Endodermal cell (in vitro differentiated cells): Measurements from ENCODE around the gene TMEM222. TPM values are rescaled to one million over a fixed set of nuclear protein-coding genes. Genes with fewer than 3 reads are reported as not detected.

Experiments
- DNase-seq: peaks from one replicate; pipeline ENCODE4 v3.0.0-alpha.2; 2017
- H3K27ac ChIP-seq: 2 replicates; pipeline ENCODE4 v1.5.1; 2013; ENCODE audit warnings: mild to moderate bottlenecking, low read depth, low read length, moderate library complexity
- H3K27me3 ChIP-seq: 2 replicates; pipeline ENCODE4 v1.6.1; 2013; ENCODE audit warnings: mild to moderate bottlenecking, low read length, moderate library complexity; ENCODE audit not compliant: insufficient read depth, control insufficient read depth, poor library complexity, severe bottlenecking
- H3K36me3 ChIP-seq: 2 replicates; pipeline ENCODE4 v1.7.0; 2013; ENCODE audit warnings: mild to moderate bottlenecking, low read length, moderate library complexity; ENCODE audit not compliant: control insufficient read depth, insufficient read depth
- H3K4me1 ChIP-seq: one replicate; pipeline ENCODE4 v1.7.0; 2013; ENCODE audit warnings: low read length; ENCODE audit not compliant: control insufficient read depth, insufficient read depth
- H3K4me3 ChIP-seq: 2 replicates; pipeline ENCODE4 v1.5.1; 2013; ENCODE audit warnings: mild to moderate bottlenecking, low read length, moderate library complexity
- H3K9ac ChIP-seq: 2 replicates; pipeline ENCODE4 v1.6.1; 2013; ENCODE audit warnings: mild to moderate bottlenecking, low read length, moderate library complexity; ENCODE audit not compliant: poor library complexity, severe bottlenecking; ENCODE audit errors: extremely low read depth
- H3K9me3 ChIP-seq: 2 replicates; pipeline ENCODE4 v1.6.1; 2013; ENCODE audit warnings: mild to moderate bottlenecking, low read length, moderate library complexity; ENCODE audit not compliant: control insufficient read depth
- H3K27ac Mint-ChIP-seq: 2 replicates; pipeline ENCODE4 v1.8.0; 2020; ENCODE audit warnings: mixed read lengths
- H3K27me3 Mint-ChIP-seq: 2 replicates; pipeline ENCODE4 v1.8.0; 2021; ENCODE audit warnings: mild to moderate bottlenecking, mixed read lengths; ENCODE audit not compliant: insufficient read depth
- H3K36me3 Mint-ChIP-seq: 2 replicates; pipeline ENCODE4 v1.8.0; 2020; ENCODE audit warnings: low read depth, mixed read lengths
- H3K4me1 Mint-ChIP-seq: 2 replicates; pipeline ENCODE4 v1.8.0; 2020; ENCODE audit warnings: mixed read lengths
- H3K4me3 Mint-ChIP-seq: 2 replicates; pipeline ENCODE4 v1.8.0; 2020; ENCODE audit warnings: mild to moderate bottlenecking, moderate library complexity, mixed read lengths
- H3K9me3 Mint-ChIP-seq: 2 replicates; pipeline ENCODE4 v1.8.0; 2020; ENCODE audit warnings: mild to moderate bottlenecking, mixed read lengths
- WGBS, 2 experiments: methylation state at CpG; one replicate each; pipeline versions ENCODE4 v1.1.5 to v1.1.7; 2013; ENCODE audit warnings: missing lambda C conversion rate in 2 of 2, mixed read lengths in 1 of 2; ENCODE audit not compliant: insufficient coverage in 1 of 2, insufficient read length in 1 of 2; 5-methylcytosine and 5-hydroxymethylcytosine counted together
- total RNA-seq, 2 donors: library from RNA; stranded (reverse); fragmentation: NEBNext Ultra II Directional in 1 of 2; extraction: Animal tissue kit (Norgen Biotek cat#: 25700) in 1 of 2; gene quantifications; 2 replicates in 1 of 2; 3 replicates in 1 of 2; pipeline ENCODE4 v1.2.1, GENCODE V29; 2021
- TF ChIP-seq, protein P1 (sequence below): fragments of 200-600 bp; sonication (generic); conservative IDR thresholded peaks from 2 replicates; pipeline ENCODE4 v1.5.0; 2021; ENCODE audit warnings: antibody characterized with exemption, mild to moderate bottlenecking

TMEM222 gene
- total RNA-seq, 2 donors from 2014 or later, result 26.0 to 31.8 TPM

DNA sequence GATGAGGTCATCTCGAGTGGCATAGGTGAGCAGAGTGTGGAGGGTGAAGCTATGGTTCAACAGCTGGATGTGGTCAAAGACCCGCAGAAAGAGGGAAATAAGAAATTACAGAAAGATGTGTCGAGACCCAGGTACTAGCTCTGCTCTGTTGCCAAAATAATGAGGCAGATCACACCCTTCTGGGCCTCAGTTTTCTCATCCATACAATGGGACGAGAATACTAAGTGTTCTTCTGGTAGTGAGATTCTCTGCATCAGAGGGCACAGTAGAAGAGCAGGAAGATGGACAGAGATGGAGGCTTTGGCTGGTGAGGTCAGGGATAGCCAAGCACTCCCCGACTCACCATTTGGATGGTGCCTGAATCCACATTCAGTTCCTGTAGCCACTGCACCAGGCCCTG is 33.7 kb downstream of the TMEM222 start:
- Histone ChIP-seq H3K4me1 (no peaks in the 10 kb centered on the region), H3K27me3 (peaks cover 35% of the 10 kb centered on the region), H3K9me3 (no peaks in the 10 kb centered on the region), H3K9ac (no peak overlapping the region), H3K36me3 (no peaks in the 10 kb centered on the region), H3K4me3 (no peak overlapping the region), H3K27ac (no peak overlapping the region)
- Mint-ChIP-seq H3K4me1 (peaks cover 4% of the 10 kb centered on the region), H3K9me3 (no peaks in the 10 kb centered on the region), H3K36me3 (peaks cover 5% of the 10 kb centered on the region), H3K27me3 (peaks cover 37% of the 10 kb centered on the region), H3K27ac (no peak overlapping the region), H3K4me3 (no peak overlapping the region)
- TF ChIP-seq, protein P1, sequence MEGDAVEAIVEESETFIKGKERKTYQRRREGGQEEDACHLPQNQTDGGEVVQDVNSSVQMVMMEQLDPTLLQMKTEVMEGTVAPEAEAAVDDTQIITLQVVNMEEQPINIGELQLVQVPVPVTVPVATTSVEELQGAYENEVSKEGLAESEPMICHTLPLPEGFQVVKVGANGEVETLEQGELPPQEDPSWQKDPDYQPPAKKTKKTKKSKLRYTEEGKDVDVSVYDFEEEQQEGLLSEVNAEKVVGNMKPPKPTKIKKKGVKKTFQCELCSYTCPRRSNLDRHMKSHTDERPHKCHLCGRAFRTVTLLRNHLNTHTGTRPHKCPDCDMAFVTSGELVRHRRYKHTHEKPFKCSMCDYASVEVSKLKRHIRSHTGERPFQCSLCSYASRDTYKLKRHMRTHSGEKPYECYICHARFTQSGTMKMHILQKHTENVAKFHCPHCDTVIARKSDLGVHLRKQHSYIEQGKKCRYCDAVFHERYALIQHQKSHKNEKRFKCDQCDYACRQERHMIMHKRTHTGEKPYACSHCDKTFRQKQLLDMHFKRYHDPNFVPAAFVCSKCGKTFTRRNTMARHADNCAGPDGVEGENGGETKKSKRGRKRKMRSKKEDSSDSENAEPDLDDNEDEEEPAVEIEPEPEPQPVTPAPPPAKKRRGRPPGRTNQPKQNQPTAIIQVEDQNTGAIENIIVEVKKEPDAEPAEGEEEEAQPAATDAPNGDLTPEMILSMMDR, result no peak
- DNase-seq, result no peak
- whole genome bisulfite sequencing, 2 experiments, result 93 to 98% methylated on average over 4 to 5 of the region's 5 CpGs

DNA sequence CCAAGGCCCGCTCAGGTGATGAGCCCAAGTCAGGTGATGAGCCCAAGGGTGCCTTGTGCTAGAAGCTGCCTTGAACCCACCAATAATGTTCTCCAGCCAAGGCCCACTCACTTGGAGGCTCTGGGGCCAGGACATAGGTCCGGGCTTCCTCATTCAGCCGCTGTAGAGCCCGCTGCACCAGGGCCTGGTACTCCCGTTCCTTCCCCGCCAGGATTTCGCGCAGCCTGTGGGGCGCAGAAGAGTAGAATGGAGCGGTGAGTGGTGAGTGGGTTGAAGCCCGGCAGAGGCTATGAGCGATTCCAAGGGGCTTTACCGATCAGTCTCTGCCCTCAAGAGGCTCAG is 34.3 kb downstream of the TMEM222 start:
- Mint-ChIP-seq H3K9me3 (no peaks in the 10 kb centered on the region), H3K36me3 (peaks cover 5% of the 10 kb centered on the region), H3K27me3 (peaks cover 38% of the 10 kb centered on the region), H3K4me1 (peaks cover 4% of the 10 kb centered on the region), H3K4me3 (no peak overlapping the region), H3K27ac (no peak overlapping the region)
- H3K27me3 ChIP-seq, result peaks cover 37% of the 10 kb centered on the region
- H3K36me3 ChIP-seq, result no peaks in the 10 kb centered on the region
- H3K4me3 ChIP-seq, result no peak overlapping the region
- 94 to 97% methylated on average over 13 of the region's 13 CpGs for WGBS, 2 experiments
- no peaks in the 10 kb centered on the region for H3K9me3 ChIP-seq
- no peak for DNase-seq
- no peak overlapping the region for H3K27ac ChIP-seq
- TF ChIP-seq, protein P1, result no peak
- no peak overlapping the region for H3K9ac ChIP-seq
- H3K4me1 ChIP-seq, result no peaks in the 10 kb centered on the region

DNA sequence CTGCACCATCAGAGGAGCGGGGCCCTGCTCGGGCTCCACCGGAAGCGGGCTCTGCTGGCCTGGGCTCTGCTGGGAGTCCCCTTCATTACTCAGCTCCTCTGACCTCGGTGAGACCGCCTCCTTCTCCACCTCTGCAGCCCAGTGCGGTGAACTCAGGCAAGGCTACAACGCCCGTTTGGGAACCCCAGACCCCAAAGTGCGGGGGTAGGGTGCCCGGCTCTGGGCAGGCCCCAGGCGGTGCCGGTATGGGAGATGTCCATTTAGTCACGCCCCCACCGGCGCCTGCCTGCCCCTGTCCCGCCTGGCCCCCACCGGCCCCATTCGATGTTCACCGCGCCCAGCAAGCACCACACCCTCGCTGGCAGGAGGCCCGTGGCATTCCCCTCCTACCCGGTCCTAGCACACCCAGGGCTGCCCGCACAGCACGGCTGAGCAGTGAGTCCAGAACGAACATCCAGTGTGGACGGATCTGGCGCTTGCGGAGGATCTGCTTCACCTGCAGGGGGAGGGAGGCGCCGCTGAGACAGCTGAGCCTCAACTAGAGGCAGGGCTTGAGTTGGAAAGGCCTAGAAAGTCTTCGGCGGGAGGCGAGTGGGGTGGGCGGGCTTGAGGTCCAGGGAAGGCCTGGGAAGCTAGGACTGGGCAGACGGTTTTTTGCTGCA is 34.8 kb downstream of the TMEM222 start:
- H3K27me3 Mint-ChIP-seq, result peaks cover 43% of the 10 kb centered on the region

More for the DNA sequence above, 34.8 kb downstream of the TMEM222 start:
- Histone ChIP-seq H3K36me3 (no peaks in the 10 kb centered on the region), H3K27ac (no peak overlapping the region), H3K4me3 (no peak overlapping the region), H3K9me3 (no peaks in the 10 kb centered on the region), H3K4me1 (no peaks in the 10 kb centered on the region), H3K9ac (no peak overlapping the region), H3K27me3 (peaks cover 42% of the 10 kb centered on the region)
- Mint-ChIP-seq H3K9me3 (no peaks in the 10 kb centered on the region), H3K36me3 (peaks cover 5% of the 10 kb centered on the region), H3K4me3 (peak overlapping the region; percentile 9), H3K27ac (no peak overlapping the region), H3K4me1 (peaks cover 4% of the 10 kb centered on the region)
- WGBS, 2 experiments, result 90 to 92% methylated on average over 23 to 37 of the region's 37 CpGs
- DNase-seq, result no peak
- TF ChIP-seq, protein P1, result no peak
